ENCODE data around the gene BRD1.

- no peak for TF ChIP-seq FOXK2 (IDR thresholded peaks at IDR 0.05)
- no peak for TF ChIP-seq PKNOX1 (IDR thresholded peaks at IDR 0.05)
- TF ChIP-seq ELF4 (IDR thresholded peaks at IDR 0.05): no peak
These were observed 43.6 kb downstream of the BRD1 start for GRCh38 chr22:49783926-49784629.
